ENCODE results near the gene PTGER2.

Gene PTGER2

GRCh38 chr14:52307905-52308304 is 6.2 kb upstream of the PTGER2 start:
- no peaks in the 10 kb centered on the region for H3K27me3 ChIP-seq (ENCODE audit: low read depth, low read length)
- H3K4me3 ChIP-seq (ENCODE audit: low read depth in 1 of 2, low read length in 2 of 2): no peak overlapping the region
- peaks cover 3 to 10% of the 10 kb centered on the region in 2 donors for H3K4me1 ChIP-seq (ENCODE audit: control insufficient read depth in 1 of 2, insufficient read depth in 2 of 2, low read length in 2 of 2)
- H3K9me3 ChIP-seq (ENCODE audit: control insufficient read depth in 1 of 2, low read length in 2 of 2): no peaks in the 10 kb centered on the region
- no peaks in the 10 kb centered on the region for H3K36me3 ChIP-seq (ENCODE audit: control insufficient read depth in 1 of 2, insufficient read depth in 2 of 2, low read length in 2 of 2)
- H3K27ac ChIP-seq (ENCODE audit: low read length): peak overlapping the region; percentile 22

GRCh38 chr14:52310541-52310940 is 3.6 kb upstream of the PTGER2 start:
- Histone ChIP-seq H3K4me1 (ENCODE audit: control insufficient read depth in 1 of 2, insufficient read depth in 2 of 2, low read length in 2 of 2) (peaks cover 9 to 27% of the 10 kb centered on the region in 2 donors), H3K36me3 (ENCODE audit: control insufficient read depth in 1 of 2, insufficient read depth in 2 of 2, low read length in 2 of 2) (no peaks in the 10 kb centered on the region), H3K9me3 (ENCODE audit: control insufficient read depth in 1 of 2, low read length in 2 of 2) (no peaks in the 10 kb centered on the region), H3K4me3 (ENCODE audit: low read depth in 1 of 2, low read length in 2 of 2) (no peak overlapping the region), H3K27me3 (ENCODE audit: low read depth, low read length) (no peaks in the 10 kb centered on the region), H3K27ac (ENCODE audit: low read length) (no peak overlapping the region)

GRCh38 chr14:52312931-52313355 is 1.2 kb upstream of the PTGER2 start:
- Histone ChIP-seq H3K27me3 (ENCODE audit: low read depth, low read length) (no peaks in the 10 kb centered on the region), H3K27ac (ENCODE audit: low read length) (peak overlapping the region; percentile 80), H3K36me3 (ENCODE audit: control insufficient read depth in 1 of 2, insufficient read depth in 2 of 2, low read length in 2 of 2) (no peaks in the 10 kb centered on the region), H3K9me3 (ENCODE audit: control insufficient read depth in 1 of 2, low read length in 2 of 2) (no peaks in the 10 kb centered on the region), H3K4me1 (ENCODE audit: control insufficient read depth in 1 of 2, insufficient read depth in 2 of 2, low read length in 2 of 2) (peaks cover 9 to 31% of the 10 kb centered on the region in 2 donors), H3K4me3 (ENCODE audit: low read depth in 1 of 2, low read length in 2 of 2) (peak overlapping the region; percentile 80 to 81)

GRCh38 chr14:52313462-52313861 is 650 bp upstream of the PTGER2 start:
- no peaks in the 10 kb centered on the region for H3K9me3 ChIP-seq (ENCODE audit: control insufficient read depth in 1 of 2, low read length in 2 of 2)
- H3K36me3 ChIP-seq (ENCODE audit: control insufficient read depth in 1 of 2, insufficient read depth in 2 of 2, low read length in 2 of 2): no peaks in the 10 kb centered on the region
- peak overlapping the region; percentile 80 for H3K27ac ChIP-seq (ENCODE audit: low read length)
- H3K27me3 ChIP-seq (ENCODE audit: low read depth, low read length): no peaks in the 10 kb centered on the region
- peaks cover 9 to 31% of the 10 kb centered on the region in 2 donors for H3K4me1 ChIP-seq (ENCODE audit: control insufficient read depth in 1 of 2, insufficient read depth in 2 of 2, low read length in 2 of 2)
- peak overlapping the region; percentile 80 to 81 for H3K4me3 ChIP-seq (ENCODE audit: low read depth in 1 of 2, low read length in 2 of 2)

GRCh38 chr14:52314595-52315354 is 663 bp downstream of the PTGER2 start:
- Histone ChIP-seq H3K36me3 (ENCODE audit: control insufficient read depth in 1 of 2, insufficient read depth in 2 of 2, low read length in 2 of 2) (no peaks in the 10 kb centered on the region), H3K4me1 (ENCODE audit: control insufficient read depth in 1 of 2, insufficient read depth in 2 of 2, low read length in 2 of 2) (peaks cover 9 to 31% of the 10 kb centered on the region in 2 donors), H3K27me3 (ENCODE audit: low read depth, low read length) (no peaks in the 10 kb centered on the region), H3K9me3 (ENCODE audit: control insufficient read depth in 1 of 2, low read length in 2 of 2) (no peaks in the 10 kb centered on the region), H3K4me3 (ENCODE audit: low read depth in 1 of 2, low read length in 2 of 2) (peak overlapping the region; percentile 80 to 81), H3K27ac (ENCODE audit: low read length) (peak overlapping the region; percentile 45)

- no peaks in the 10 kb centered on the region for H3K27me3 ChIP-seq (ENCODE audit: low read depth, low read length)
- peaks cover 9 to 31% of the 10 kb centered on the region in 2 donors for H3K4me1 ChIP-seq (ENCODE audit: control insufficient read depth in 1 of 2, insufficient read depth in 2 of 2, low read length in 2 of 2)
- no peaks in the 10 kb centered on the region for H3K9me3 ChIP-seq (ENCODE audit: control insufficient read depth in 1 of 2, low read length in 2 of 2)
- H3K27ac ChIP-seq (ENCODE audit: low read length): peak overlapping the region; percentile 35
- H3K36me3 ChIP-seq (ENCODE audit: control insufficient read depth in 1 of 2, insufficient read depth in 2 of 2, low read length in 2 of 2): no peaks in the 10 kb centered on the region
- H3K4me3 ChIP-seq (ENCODE audit: low read depth in 1 of 2, low read length in 2 of 2): peak overlapping the region; percentile 80 to 81
Measured at GRCh38 chr14:52315355-52315718, 1.2 kb downstream of the PTGER2 start.

GRCh38 chr14:52318062-52318461 is 4.0 kb downstream of the PTGER2 start:
- H3K4me3 ChIP-seq (ENCODE audit: low read depth in 1 of 2, low read length in 2 of 2): peak overlapping the region in 1 of 2 donors; percentile 4
- no peaks in the 10 kb centered on the region for H3K27me3 ChIP-seq (ENCODE audit: low read depth, low read length)
- no peak overlapping the region for H3K27ac ChIP-seq (ENCODE audit: low read length)
- peaks cover 4 to 20% of the 10 kb centered on the region in 2 donors for H3K4me1 ChIP-seq (ENCODE audit: control insufficient read depth in 1 of 2, insufficient read depth in 2 of 2, low read length in 2 of 2)
- H3K9me3 ChIP-seq (ENCODE audit: control insufficient read depth in 1 of 2, low read length in 2 of 2): peaks cover 0 to 6% of the 10 kb centered on the region in 2 donors
- no peaks in the 10 kb centered on the region for H3K36me3 ChIP-seq (ENCODE audit: control insufficient read depth in 1 of 2, insufficient read depth in 2 of 2, low read length in 2 of 2)

- Histone ChIP-seq H3K9me3 (ENCODE audit: control insufficient read depth in 1 of 2, low read length in 2 of 2) (peaks cover 0 to 6% of the 10 kb centered on the region in 2 donors), H3K4me3 (ENCODE audit: low read depth in 1 of 2, low read length in 2 of 2) (peak overlapping the region in 1 of 2 donors; percentile 27), H3K36me3 (ENCODE audit: control insufficient read depth in 1 of 2, insufficient read depth in 2 of 2, low read length in 2 of 2) (no peaks in the 10 kb centered on the region), H3K27me3 (ENCODE audit: low read depth, low read length) (no peaks in the 10 kb centered on the region), H3K4me1 (ENCODE audit: control insufficient read depth in 1 of 2, insufficient read depth in 2 of 2, low read length in 2 of 2) (peaks cover 0 to 15% of the 10 kb centered on the region in 2 donors), H3K27ac (ENCODE audit: low read length) (peak overlapping the region; percentile 5)
Measured at GRCh38 chr14:52318826-52319645, 4.9 kb downstream of the PTGER2 start.

- H3K4me1 ChIP-seq (ENCODE audit: control insufficient read depth in 1 of 2, insufficient read depth in 2 of 2, low read length in 2 of 2): peaks cover 0 to 10% of the 10 kb centered on the region in 2 donors
- no peaks in the 10 kb centered on the region for H3K27me3 ChIP-seq (ENCODE audit: low read depth, low read length)
- no peak overlapping the region for H3K27ac ChIP-seq (ENCODE audit: low read length)
- H3K4me3 ChIP-seq (ENCODE audit: low read depth in 1 of 2, low read length in 2 of 2): no peak overlapping the region
- H3K9me3 ChIP-seq (ENCODE audit: control insufficient read depth in 1 of 2, low read length in 2 of 2): peaks cover 0 to 6% of the 10 kb centered on the region in 2 donors
- no peaks in the 10 kb centered on the region for H3K36me3 ChIP-seq (ENCODE audit: control insufficient read depth in 1 of 2, insufficient read depth in 2 of 2, low read length in 2 of 2)
Measured at GRCh38 chr14:52319919-52320318, 5.8 kb downstream of the PTGER2 start.

GRCh38 chr14:52325126-52325525 is 11.0 kb downstream of the PTGER2 start:
- Histone ChIP-seq H3K4me1 (ENCODE audit: control insufficient read depth in 1 of 2, insufficient read depth in 2 of 2, low read length in 2 of 2) (peaks cover 14 to 21% of the 10 kb centered on the region in 2 donors), H3K9me3 (ENCODE audit: control insufficient read depth in 1 of 2, low read length in 2 of 2) (peaks cover 0 to 6% of the 10 kb centered on the region in 2 donors), H3K27ac (ENCODE audit: low read length) (no peak overlapping the region), H3K36me3 (ENCODE audit: control insufficient read depth in 1 of 2, insufficient read depth in 2 of 2, low read length in 2 of 2) (no peaks in the 10 kb centered on the region), H3K4me3 (ENCODE audit: low read depth in 1 of 2, low read length in 2 of 2) (no peak overlapping the region), H3K27me3 (ENCODE audit: low read depth, low read length) (no peaks in the 10 kb centered on the region)

- Histone ChIP-seq H3K9me3 (ENCODE audit: control insufficient read depth in 1 of 2, low read length in 2 of 2) (peaks cover 0 to 6% of the 10 kb centered on the region in 2 donors), H3K27me3 (ENCODE audit: low read depth, low read length) (no peaks in the 10 kb centered on the region), H3K27ac (ENCODE audit: low read length) (no peak overlapping the region), H3K4me1 (ENCODE audit: control insufficient read depth in 1 of 2, insufficient read depth in 2 of 2, low read length in 2 of 2) (peaks cover 14 to 21% of the 10 kb centered on the region in 2 donors), H3K36me3 (ENCODE audit: control insufficient read depth in 1 of 2, insufficient read depth in 2 of 2, low read length in 2 of 2) (no peaks in the 10 kb centered on the region), H3K4me3 (ENCODE audit: low read depth in 1 of 2, low read length in 2 of 2) (no peak overlapping the region)
Measured at GRCh38 chr14:52325630-52326029, 11.5 kb downstream of the PTGER2 start.
